HepG2 (cell line): ENCODE measurements around the gene NECTIN2. TPM values are rescaled to one million over a fixed set of nuclear protein-coding genes. Genes with fewer than 3 reads are reported as not detected.

Experiments
- ARNTL ChIP-seq: sonication (generic); formaldehyde crosslinking; IDR thresholded peaks from 2 replicates; pipeline ENCODE4 v1.4.0; 2020; ENCODE audit warnings: mild to moderate bottlenecking, missing genetic modification reagents
- CCAR2 ChIP-seq: fragments of 200-400 bp; formaldehyde crosslinking; optimal IDR thresholded peaks from 2 replicates; pipeline ENCODE3; 2018; ENCODE audit warnings: low read depth, mild to moderate bottlenecking, low read length, moderate library complexity
- DNMT1 ChIP-seq: sonication (generic); formaldehyde crosslinking; IDR thresholded peaks from 2 replicates; pipeline ENCODE4 v1.5.1; 2020; ENCODE audit warnings: mild to moderate bottlenecking, missing genetic modification reagents
- ETS1 ChIP-seq: sonication (generic); formaldehyde crosslinking; IDR thresholded peaks from 2 replicates; pipeline ENCODE4 v1.4.0; 2020; ENCODE audit warnings: missing genetic modification reagents
- FOXC1 ChIP-seq: sonication (generic); formaldehyde crosslinking; IDR thresholded peaks from 2 replicates; pipeline ENCODE4 v1.8.0; 2022; ENCODE audit warnings: mild to moderate bottlenecking, missing genetic modification reagents, borderline replicate concordance
- HDAC2 ChIP-seq: sonication (generic); formaldehyde crosslinking; IDR thresholded peaks from 2 replicates; pipeline ENCODE4 v1.4.0; 2020; ENCODE audit warnings: missing genetic modification reagents
- HNF4A ChIP-seq: sonication (generic); formaldehyde crosslinking; IDR thresholded peaks from 2 replicates; pipeline ENCODE4 v1.4.0; 2020; ENCODE audit warnings: missing genetic modification reagents
- HOXA7 ChIP-seq: sonication (generic); formaldehyde crosslinking; IDR thresholded peaks from 2 replicates; pipeline ENCODE4 v1.8.1; 2022; ENCODE audit warnings: mild to moderate bottlenecking, missing genetic modification reagents, moderate library complexity
- MAX ChIP-seq: IDR thresholded peaks from 2 replicates; pipeline ENCODE4 v1.6.1; 2012; ENCODE audit warnings: inconsistent platforms
- NR0B2 ChIP-seq: sonication (generic); formaldehyde crosslinking; IDR thresholded peaks from 2 replicates; pipeline ENCODE4 v1.4.0; 2020; ENCODE audit warnings: mild to moderate bottlenecking, missing genetic modification reagents
- POLR2A ChIP-seq, 2 experiments: IDR thresholded peaks; 2 replicates each; pipeline ENCODE4 v1.6.1; 2011; ENCODE audit warnings: low read depth in 2 of 2, low read length in 2 of 2, mild to moderate bottlenecking in 1 of 2, moderate library complexity in 1 of 2; ENCODE audit not compliant: insufficient read depth in 1 of 2
- PTBP1 ChIP-seq: fragments of 200-400 bp; formaldehyde crosslinking; IDR thresholded peaks from 2 replicates; pipeline ENCODE4 v1.6.1; 2018; ENCODE audit warnings: low read length, low read depth; ENCODE audit not compliant: poor library complexity, severe bottlenecking
- SIN3A ChIP-seq: IDR thresholded peaks from 2 replicates; pipeline ENCODE4 v1.6.1; 2011; ENCODE audit warnings: low read depth, mild to moderate bottlenecking, control low read depth, low read length, borderline replicate concordance
- SRSF4 ChIP-seq: fragments of 200-400 bp; formaldehyde crosslinking; IDR thresholded peaks from one replicate; pipeline ENCODE4 v1.6.1; 2018; ENCODE audit warnings: mild to moderate bottlenecking, low read depth, low read length, moderate library complexity; ENCODE audit not compliant: poor library complexity, severe bottlenecking
- SRY ChIP-seq: sonication (generic); formaldehyde crosslinking; IDR thresholded peaks from 2 replicates; pipeline ENCODE4 v1.8.0; 2022; ENCODE audit warnings: mild to moderate bottlenecking, missing genetic modification reagents
- ZBTB26 ChIP-seq: IDR thresholded peaks from 2 replicates; pipeline ENCODE4 v1.6.1; 2016; ENCODE audit warnings: missing compliant biosample characterization, missing genetic modification reagents, borderline replicate concordance
- ZBTB33 ChIP-seq: sonication (generic); formaldehyde crosslinking; IDR thresholded peaks from 2 replicates; pipeline ENCODE4 v1.4.0; 2020; ENCODE audit warnings: missing genetic modification reagents
- ZNF263 ChIP-seq: sonication (generic); formaldehyde crosslinking; IDR thresholded peaks from 2 replicates; pipeline ENCODE4 v1.4.0; 2020; ENCODE audit warnings: missing genetic modification reagents
- ZNF281 ChIP-seq: sonication (generic); formaldehyde crosslinking; IDR thresholded peaks from 2 replicates; pipeline ENCODE4 v1.4.0; 2020; ENCODE audit warnings: missing genetic modification reagents, borderline replicate concordance
- ZNF354B ChIP-seq: sonication (generic); formaldehyde crosslinking; IDR thresholded peaks from 2 replicates; pipeline ENCODE4 v1.8.0; 2022; ENCODE audit warnings: mild to moderate bottlenecking, missing genetic modification reagents
- ZNF558 ChIP-seq: sonication (generic); formaldehyde crosslinking; IDR thresholded peaks from 2 replicates; pipeline ENCODE4 v1.9.0; 2022; ENCODE audit warnings: mild to moderate bottlenecking, missing genetic modification reagents, borderline replicate concordance
- ZNF563 ChIP-seq: sonication (generic); formaldehyde crosslinking; IDR thresholded peaks from 2 replicates; pipeline ENCODE4 v1.8.0; 2022; ENCODE audit warnings: mild to moderate bottlenecking, moderate library complexity, missing genetic modification reagents
- ZSCAN9 ChIP-seq: IDR thresholded peaks from 2 replicates; pipeline ENCODE4 v1.6.1; 2016; ENCODE audit warnings: borderline replicate concordance
- polyA plus RNA-seq, 8 experiments: library from polyadenylated mRNA; depleted of rRNA in 3 of 8; stranded (reverse) in 7 of 8; unstranded in 1 of 8; fragments of >200 nt; fragmentation: Illumina TruSeq in 4 of 8; extraction: Trizol in 4 of 8; gene quantifications; 2 replicates each; pipeline versions ENCODE4 v1.2.1 to v1.2.3, GENCODE V29; 2011 to 2016; ENCODE audit warnings: low read depth in 4 of 8, missing spikeins in 1 of 8, mixed read lengths in 1 of 8; ENCODE audit not compliant: insufficient read depth in 1 of 8
- total RNA-seq, 5 experiments: library from RNA; depleted of rRNA; stranded (reverse); fragments of >200 nt; fragmentation: Illumina TruSeq; extraction: Trizol; gene quantifications; 2 replicates each; pipeline ENCODE4 v1.2.3, GENCODE V29; 2016; ENCODE audit warnings: low read depth in 1 of 5

Gene NECTIN2
- total and polyA plus RNA-seq, 2 of the 13 experiments (the other 11 are each of a cell fraction or from before 2014, with no cell fraction given) = 75.4 to 114 TPM

- no peak for TF ChIP-seq ZBTB26 (CRISPR knock-in tag)
- no peak for TF ChIP-seq ARNTL (CRISPR knock-in tag)
- TF ChIP-seq DNMT1 (CRISPR knock-in tag) = no peak
- no peak for TF ChIP-seq CCAR2
- TF ChIP-seq FOXC1 (CRISPR knock-in tag) = 0 out of 2 replicates have a peak, but pooled peaks have one; percentile 34
- no peak for TF ChIP-seq NR0B2
- TF ChIP-seq HNF4A (CRISPR knock-in tag) = no peak
- no peak for TF ChIP-seq ZSCAN9 (CRISPR knock-in tag)
- TF ChIP-seq ZNF563 (CRISPR knock-in tag) = no peak
- TF ChIP-seq HOXA7 (CRISPR knock-in tag) = no peak
- no peak for TF ChIP-seq HDAC2 (CRISPR knock-in tag)
- TF ChIP-seq ZNF281 = peak; percentile 57; the same call in 1 of the 2 replicates
- TF ChIP-seq SRY (CRISPR knock-in tag) = no peak
- no peak for TF ChIP-seq ZBTB33 (CRISPR knock-in tag)
- TF ChIP-seq ZNF558 (CRISPR knock-in tag) = 0 out of 2 replicates have a peak, but pooled peaks have one; percentile 20
- no peak for TF ChIP-seq PTBP1
- TF ChIP-seq MAX = no peak
- TF ChIP-seq POLR2A (IDR thresholded peaks at IDR 0.05; ENCODE audit: insufficient read depth in 1 of 2, low read depth in 2 of 2, low read length in 2 of 2) = no peak
- TF ChIP-seq ZNF354B = no peak
- TF ChIP-seq ZNF263 (CRISPR knock-in tag) = no peak
- no peak for TF ChIP-seq SRSF4
- TF ChIP-seq ETS1 = no peak
- TF ChIP-seq SIN3A = no peak
These were observed 2.8 kb downstream of the NECTIN2 start (continued) for GRCh38 chr19:44848812-44849447.
